ENCODE measurements around the gene SEC31A.

- TF ChIP-seq ZNF362 (tag by site-specific recombination; IDR thresholded peaks at IDR 0.05) (no peak), ZBTB8A (tag by site-specific recombination; IDR thresholded peaks at IDR 0.05) (no peak), ZNF624 (tag by site-specific recombination; IDR thresholded peaks at IDR 0.05) (no peak), GLIS1 (tag by site-specific recombination; IDR thresholded peaks at IDR 0.05) (no peak), ZNF274 (IDR thresholded peaks at IDR 0.05; ENCODE audit: low read length) (no peak), ZNF274 (tag by site-specific recombination; IDR thresholded peaks at IDR 0.05; ENCODE audit: borderline replicate concordance) (no peak), ZNF214 (tag by site-specific recombination; IDR thresholded peaks at IDR 0.05; ENCODE audit: borderline replicate concordance) (no peak), ZNF514 (tag by site-specific recombination; IDR thresholded peaks at IDR 0.05) (no peak), SP2 (tag by site-specific recombination; IDR thresholded peaks at IDR 0.05) (no peak), ZFP37 (tag by site-specific recombination; IDR thresholded peaks at IDR 0.05) (no peak), ZBTB7A (tag by site-specific recombination; IDR thresholded peaks at IDR 0.05; ENCODE audit: low read depth) (no peak)
- TF ChIP-seq, protein P1, sequence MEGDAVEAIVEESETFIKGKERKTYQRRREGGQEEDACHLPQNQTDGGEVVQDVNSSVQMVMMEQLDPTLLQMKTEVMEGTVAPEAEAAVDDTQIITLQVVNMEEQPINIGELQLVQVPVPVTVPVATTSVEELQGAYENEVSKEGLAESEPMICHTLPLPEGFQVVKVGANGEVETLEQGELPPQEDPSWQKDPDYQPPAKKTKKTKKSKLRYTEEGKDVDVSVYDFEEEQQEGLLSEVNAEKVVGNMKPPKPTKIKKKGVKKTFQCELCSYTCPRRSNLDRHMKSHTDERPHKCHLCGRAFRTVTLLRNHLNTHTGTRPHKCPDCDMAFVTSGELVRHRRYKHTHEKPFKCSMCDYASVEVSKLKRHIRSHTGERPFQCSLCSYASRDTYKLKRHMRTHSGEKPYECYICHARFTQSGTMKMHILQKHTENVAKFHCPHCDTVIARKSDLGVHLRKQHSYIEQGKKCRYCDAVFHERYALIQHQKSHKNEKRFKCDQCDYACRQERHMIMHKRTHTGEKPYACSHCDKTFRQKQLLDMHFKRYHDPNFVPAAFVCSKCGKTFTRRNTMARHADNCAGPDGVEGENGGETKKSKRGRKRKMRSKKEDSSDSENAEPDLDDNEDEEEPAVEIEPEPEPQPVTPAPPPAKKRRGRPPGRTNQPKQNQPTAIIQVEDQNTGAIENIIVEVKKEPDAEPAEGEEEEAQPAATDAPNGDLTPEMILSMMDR (tag by site-specific recombination; IDR thresholded peaks at IDR 0.05): no peak
- TF ChIP-seq, protein P2, sequence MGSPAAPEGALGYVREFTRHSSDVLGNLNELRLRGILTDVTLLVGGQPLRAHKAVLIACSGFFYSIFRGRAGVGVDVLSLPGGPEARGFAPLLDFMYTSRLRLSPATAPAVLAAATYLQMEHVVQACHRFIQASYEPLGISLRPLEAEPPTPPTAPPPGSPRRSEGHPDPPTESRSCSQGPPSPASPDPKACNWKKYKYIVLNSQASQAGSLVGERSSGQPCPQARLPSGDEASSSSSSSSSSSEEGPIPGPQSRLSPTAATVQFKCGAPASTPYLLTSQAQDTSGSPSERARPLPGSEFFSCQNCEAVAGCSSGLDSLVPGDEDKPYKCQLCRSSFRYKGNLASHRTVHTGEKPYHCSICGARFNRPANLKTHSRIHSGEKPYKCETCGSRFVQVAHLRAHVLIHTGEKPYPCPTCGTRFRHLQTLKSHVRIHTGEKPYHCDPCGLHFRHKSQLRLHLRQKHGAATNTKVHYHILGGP (tag by site-specific recombination; IDR thresholded peaks at IDR 0.05): no peak
- TF ChIP-seq, protein P3, sequence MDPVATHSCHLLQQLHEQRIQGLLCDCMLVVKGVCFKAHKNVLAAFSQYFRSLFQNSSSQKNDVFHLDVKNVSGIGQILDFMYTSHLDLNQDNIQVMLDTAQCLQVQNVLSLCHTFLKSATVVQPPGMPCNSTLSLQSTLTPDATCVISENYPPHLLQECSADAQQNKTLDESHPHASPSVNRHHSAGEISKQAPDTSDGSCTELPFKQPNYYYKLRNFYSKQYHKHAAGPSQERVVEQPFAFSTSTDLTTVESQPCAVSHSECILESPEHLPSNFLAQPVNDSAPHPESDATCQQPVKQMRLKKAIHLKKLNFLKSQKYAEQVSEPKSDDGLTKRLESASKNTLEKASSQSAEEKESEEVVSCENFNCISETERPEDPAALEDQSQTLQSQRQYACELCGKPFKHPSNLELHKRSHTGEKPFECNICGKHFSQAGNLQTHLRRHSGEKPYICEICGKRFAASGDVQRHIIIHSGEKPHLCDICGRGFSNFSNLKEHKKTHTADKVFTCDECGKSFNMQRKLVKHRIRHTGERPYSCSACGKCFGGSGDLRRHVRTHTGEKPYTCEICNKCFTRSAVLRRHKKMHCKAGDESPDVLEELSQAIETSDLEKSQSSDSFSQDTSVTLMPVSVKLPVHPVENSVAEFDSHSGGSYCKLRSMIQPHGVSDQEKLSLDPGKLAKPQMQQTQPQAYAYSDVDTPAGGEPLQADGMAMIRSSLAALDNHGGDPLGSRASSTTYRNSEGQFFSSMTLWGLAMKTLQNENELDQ (tag by site-specific recombination; IDR thresholded peaks at IDR 0.05; ENCODE audit: low read depth): no peak
These were observed 40.1 kb upstream of the SEC31A start for GRCh38 chr4:82930848-82931755.
